Tibial nerve (tissue), 3 donors: ENCODE measurements around the gene SERPINA6.

ENCODE experiments used
- EP300 ChIP-seq, 2 donors: sonication (generic); formaldehyde crosslinking; IDR thresholded peaks; one replicate each; pipeline ENCODE4 v1.6.1; 2017; ENCODE audit warnings: antibody characterized with exemption in 2 of 2, mild to moderate bottlenecking in 1 of 2
- POLR2A ChIP-seq, 2 donors: fragments of 450-650 bp; IDR thresholded peaks; one replicate each; pipeline ENCODE4 v1.6.1; 2017; ENCODE audit warnings: antibody characterized with exemption in 2 of 2, mild to moderate bottlenecking in 2 of 2, moderate library complexity in 2 of 2

DNA sequence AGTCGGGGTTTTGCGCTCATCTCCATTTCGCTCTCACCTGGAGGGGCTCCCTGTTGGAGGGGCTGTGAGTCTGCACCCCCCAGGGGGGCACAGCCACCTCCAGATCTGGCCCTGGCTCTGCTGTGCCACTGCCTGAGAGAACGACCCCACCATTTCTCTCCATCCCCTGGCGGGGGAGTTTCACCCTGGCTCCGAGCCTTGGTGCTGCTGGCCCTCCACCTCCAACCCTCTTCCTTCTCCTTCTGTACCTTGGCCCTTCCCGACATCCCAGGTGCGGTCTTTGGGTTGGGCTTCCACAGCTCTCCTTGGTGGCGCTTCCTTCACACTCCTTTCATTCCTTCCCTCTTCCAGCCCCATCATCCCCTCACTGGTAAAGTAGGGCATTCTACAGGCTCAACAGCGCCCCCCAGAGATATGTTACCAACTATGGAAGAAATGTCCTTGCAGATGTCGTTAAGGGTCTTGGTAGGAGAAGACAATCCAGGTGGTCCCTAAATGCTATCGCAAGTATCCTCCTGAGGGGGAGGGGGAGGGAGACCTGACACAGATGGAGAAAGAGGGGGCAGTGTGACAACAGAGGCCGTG is 49.0 kb upstream of the SERPINA6 start:
- TF ChIP-seq POLR2A (IDR thresholded peaks at IDR 0.05) = no peak
- no peak for TF ChIP-seq EP300 (IDR thresholded peaks at IDR 0.05)
